Activated CD8-positive, alpha-beta T cell treated with anti-CD3 and anti-CD28 coated beads, Interleukin-2, amount 10 ng/mL, durations not matched to agents 7 days and 5 days (primary cell): ENCODE results near the gene PMPCA. TPM values are rescaled to one million over a fixed set of nuclear protein-coding genes. Genes with fewer than 3 reads are reported as not detected.

Experiments
- ATAC-seq: fragments of 150-1000 bp; cut with Tn5 transposase; one replicate; pipeline ENCODE4 v1.10.0; 2021; ENCODE audit warnings: moderate library complexity
- CTCF ChIA-PET: fragments of 350-600 bp; sonication (Branson Sonifier 250); formaldehyde crosslinking; loops from one replicate; lab custom pipeline; 2021; ENCODE audit warnings: antibody characterized with exemption; lab: Charles Lee
- POLR2A ChIA-PET: fragments of 350-600 bp; sonication (Branson Sonifier 250); formaldehyde crosslinking; loops from one replicate; lab custom pipeline; 2021; ENCODE audit warnings: antibody characterized with exemption; lab: Charles Lee
- DNase-seq: peaks from one replicate; pipeline ENCODE4 v3.0.0-alpha.2; 2020
- H3K27ac Mint-ChIP-seq: one replicate; pipeline ENCODE4 v1.8.0; 2021; ENCODE audit warnings: mild to moderate bottlenecking, mixed read lengths
- H3K27me3 Mint-ChIP-seq: one replicate; pipeline ENCODE4 v1.8.0; 2021; ENCODE audit warnings: low read depth, mixed read lengths
- H3K36me3 Mint-ChIP-seq: one replicate; pipeline ENCODE4 v1.8.0; 2021; ENCODE audit warnings: low read depth, mixed read lengths
- H3K4me1 Mint-ChIP-seq: one replicate; pipeline ENCODE4 v1.8.0; 2021; ENCODE audit warnings: low read depth, mixed read lengths
- H3K4me3 Mint-ChIP-seq: one replicate; pipeline ENCODE4 v1.8.0; 2021; ENCODE audit warnings: mild to moderate bottlenecking, mixed read lengths
- H3K9me3 Mint-ChIP-seq: one replicate; pipeline ENCODE4 v1.8.0; 2022; ENCODE audit warnings: mixed read lengths; ENCODE audit not compliant: insufficient read depth
- total RNA-seq, 2 experiments: library from RNA; stranded (reverse); gene quantifications; one replicate each; pipeline ENCODE4 v1.2.3, GENCODE V29; 2021

PMPCA gene
- total RNA-seq, 2 experiments from 2014 or later = 56.5 to 57.5 TPM

- ChIA-PET POLR2A (interaction anchor here (0.9 to 1.0 kb wide), 3 partner anchors 13 to 25 kb away, joined by 3 to 5 read pairs (median 3); partner anchors contain the start of genes ENTR1 and PMPCA), CTCF (interaction anchor here (0.8 to 1.9 kb wide), 7 partner anchors 12 to 21 kb away, joined by 3 to 8 read pairs (median 4); partner anchors contain the start of genes DNLZ and SNAPC4)
- DNase-seq = peak; percentile 81
- Mint-ChIP-seq H3K4me1 (peaks cover 27% of the 10 kb centered on the region), H3K27ac (peak overlapping the region; percentile 45), H3K36me3 (peaks cover 52% of the 10 kb centered on the region), H3K27me3 (no peaks in the 10 kb centered on the region), H3K4me3 (peak overlapping the region; percentile 27), H3K9me3 (no peaks in the 10 kb centered on the region)
- ATAC-seq = peak; percentile 73
These were observed 25.4 kb upstream of the PMPCA start for GRCh38 chr9:136385015-136385414.

GRCh38 chr9:136386018-136386417 lies 24.4 kb upstream of the PMPCA start:
- Mint-ChIP-seq H3K9me3 (no peaks in the 10 kb centered on the region), H3K4me3 (no peak overlapping the region), H3K36me3 (peaks cover 54% of the 10 kb centered on the region), H3K27ac (no peak overlapping the region), H3K27me3 (no peaks in the 10 kb centered on the region), H3K4me1 (peaks cover 27% of the 10 kb centered on the region)
- POLR2A ChIA-PET = interaction anchor here (0.6 kb wide), 1 partner anchor 10 kb away, joined by 3 read pairs; no protein-coding TSS in a partner anchor
- DNase-seq (no peak), ATAC-seq (no peak)
- CTCF ChIA-PET = interaction anchor here (1.9 kb wide), 1 partner anchor 15 kb away, joined by 8 read pairs; no protein-coding TSS in a partner anchor

- Mint-ChIP-seq H3K9me3 (no peaks in the 10 kb centered on the region), H3K36me3 (peaks cover 62% of the 10 kb centered on the region), H3K27me3 (no peaks in the 10 kb centered on the region), H3K4me1 (peaks cover 27% of the 10 kb centered on the region), H3K4me3 (no peak overlapping the region), H3K27ac (no peak overlapping the region)
- ChIA-PET POLR2A (interaction anchor here (1.7 kb wide), 1 partner anchor 24 kb away, joined by 4 read pairs; the partner anchor contains the start of gene DNLZ), CTCF (no interaction called here)
- no peak for DNase-seq
- no peak for ATAC-seq
These were observed 23.2 kb upstream of the PMPCA start for GRCh38 chr9:136387217-136387616.

- peaks cover 21% of the 10 kb centered on the region for H3K4me1 Mint-ChIP-seq
- ChIA-PET CTCF (interaction anchor here (1.2 kb wide), 1 partner anchor 12 kb away, joined by 5 read pairs; no protein-coding TSS in a partner anchor), POLR2A (interaction anchor here (0.9 to 1.2 kb wide), 2 partner anchors 14 to 27 kb away, joined by 4 to 5 read pairs; no protein-coding TSS in a partner anchor)
- no peak overlapping the region for H3K27ac Mint-ChIP-seq
- peaks cover 52% of the 10 kb centered on the region for H3K36me3 Mint-ChIP-seq
- no peak overlapping the region for H3K4me3 Mint-ChIP-seq
- H3K9me3 Mint-ChIP-seq = no peaks in the 10 kb centered on the region
- no peak for DNase-seq
- ATAC-seq = no peak
- H3K27me3 Mint-ChIP-seq = no peaks in the 10 kb centered on the region
These were observed 21.1 kb upstream of the PMPCA start for GRCh38 chr9:136389396-136389795.

GRCh38 chr9:136391737-136392537 lies 18.5 kb upstream of the PMPCA start:
- peaks cover 3% of the 10 kb centered on the region for H3K4me1 Mint-ChIP-seq
- no peaks in the 10 kb centered on the region for H3K9me3 Mint-ChIP-seq
- peaks cover 42% of the 10 kb centered on the region for H3K36me3 Mint-ChIP-seq
- DNase-seq (no peak), ATAC-seq (no peak)
- CTCF ChIA-PET = interaction anchor here (0.9 to 1.4 kb wide), 3 partner anchors 9 to 29 kb away, joined by 3 to 5 read pairs (median 4); partner anchors contain the start of gene DNLZ
- H3K27me3 Mint-ChIP-seq = no peaks in the 10 kb centered on the region
- H3K27ac Mint-ChIP-seq = no peak overlapping the region
- no peak overlapping the region for H3K4me3 Mint-ChIP-seq
- POLR2A ChIA-PET = interaction anchor here (1.3 kb wide), 1 partner anchor 12 kb away, joined by 3 read pairs; no protein-coding TSS in a partner anchor

- Mint-ChIP-seq H3K4me3 (no peak overlapping the region), H3K27ac (no peak overlapping the region), H3K27me3 (no peaks in the 10 kb centered on the region), H3K4me1 (peaks cover 3% of the 10 kb centered on the region), H3K36me3 (peaks cover 38% of the 10 kb centered on the region), H3K9me3 (no peaks in the 10 kb centered on the region)
- ChIA-PET CTCF (no interaction called here), POLR2A (interaction anchor here (1.3 kb wide), 1 partner anchor 11 kb away, joined by 3 read pairs; no protein-coding TSS in a partner anchor)
- no peak for ATAC-seq
- no peak for DNase-seq
These were observed 17.7 kb upstream of the PMPCA start for GRCh38 chr9:136392538-136393449.

- H3K4me3 Mint-ChIP-seq = no peak overlapping the region
- H3K36me3 Mint-ChIP-seq = peaks cover 34% of the 10 kb centered on the region
- no peak for ATAC-seq
- H3K9me3 Mint-ChIP-seq = no peaks in the 10 kb centered on the region
- ChIA-PET CTCF (no interaction called here), POLR2A (no interaction called here)
- H3K4me1 Mint-ChIP-seq = peaks cover 7% of the 10 kb centered on the region
- no peak overlapping the region for H3K27ac Mint-ChIP-seq
- DNase-seq = no peak
- no peaks in the 10 kb centered on the region for H3K27me3 Mint-ChIP-seq
These were observed 16.9 kb upstream of the PMPCA start for GRCh38 chr9:136393531-136393930.

- POLR2A ChIA-PET = no interaction called here
These were observed 16.0 kb upstream of the PMPCA start for GRCh38 chr9:136394312-136395019.

GRCh38 chr9:136395020-136395340 lies 15.5 kb upstream of the PMPCA start:
- ChIA-PET CTCF (no interaction called here), POLR2A (no interaction called here)
- Mint-ChIP-seq H3K4me3 (no peak overlapping the region), H3K36me3 (peaks cover 26% of the 10 kb centered on the region), H3K4me1 (peaks cover 13% of the 10 kb centered on the region), H3K27ac (no peak overlapping the region), H3K9me3 (no peaks in the 10 kb centered on the region), H3K27me3 (no peaks in the 10 kb centered on the region)
- DNase-seq = no peak
- no peak for ATAC-seq

More at GRCh38 chr9:136394312-136395019, 16.0 kb upstream of the PMPCA start:
- ATAC-seq (no peak), DNase-seq (no peak)
- peaks cover 29% of the 10 kb centered on the region for H3K36me3 Mint-ChIP-seq
- no peaks in the 10 kb centered on the region for H3K27me3 Mint-ChIP-seq
- H3K27ac Mint-ChIP-seq = no peak overlapping the region
- H3K4me3 Mint-ChIP-seq = no peak overlapping the region
- H3K9me3 Mint-ChIP-seq = no peaks in the 10 kb centered on the region
- H3K4me1 Mint-ChIP-seq = peaks cover 13% of the 10 kb centered on the region
- CTCF ChIA-PET = no interaction called here

GRCh38 chr9:136395345-136396218 lies 14.9 kb upstream of the PMPCA start:
- POLR2A ChIA-PET = interaction anchor here (0.6 kb wide), 1 partner anchor 10 kb away, joined by 3 read pairs; no protein-coding TSS in a partner anchor
- ATAC-seq = no peak
- peaks cover 24% of the 10 kb centered on the region for H3K36me3 Mint-ChIP-seq
- no peaks in the 10 kb centered on the region for H3K9me3 Mint-ChIP-seq
- H3K4me3 Mint-ChIP-seq = no peak overlapping the region
- H3K27ac Mint-ChIP-seq = no peak overlapping the region
- H3K4me1 Mint-ChIP-seq = peaks cover 17% of the 10 kb centered on the region
- no peaks in the 10 kb centered on the region for H3K27me3 Mint-ChIP-seq
- CTCF ChIA-PET = interaction anchor here (2.0 kb wide), 1 partner anchor 32 kb away, joined by 9 read pairs; the partner anchor contains the start of gene DNLZ
- DNase-seq = no peak
